ENCODE measurements around the gene NRF1. TPM values are rescaled to one million over a fixed set of nuclear protein-coding genes. Genes with fewer than 3 reads are reported as not detected.

NRF1 gene
- total RNA-seq, 4 donors from 2014 or later = 16.9 to 37.1 (median 27.0) TPM

DNA sequence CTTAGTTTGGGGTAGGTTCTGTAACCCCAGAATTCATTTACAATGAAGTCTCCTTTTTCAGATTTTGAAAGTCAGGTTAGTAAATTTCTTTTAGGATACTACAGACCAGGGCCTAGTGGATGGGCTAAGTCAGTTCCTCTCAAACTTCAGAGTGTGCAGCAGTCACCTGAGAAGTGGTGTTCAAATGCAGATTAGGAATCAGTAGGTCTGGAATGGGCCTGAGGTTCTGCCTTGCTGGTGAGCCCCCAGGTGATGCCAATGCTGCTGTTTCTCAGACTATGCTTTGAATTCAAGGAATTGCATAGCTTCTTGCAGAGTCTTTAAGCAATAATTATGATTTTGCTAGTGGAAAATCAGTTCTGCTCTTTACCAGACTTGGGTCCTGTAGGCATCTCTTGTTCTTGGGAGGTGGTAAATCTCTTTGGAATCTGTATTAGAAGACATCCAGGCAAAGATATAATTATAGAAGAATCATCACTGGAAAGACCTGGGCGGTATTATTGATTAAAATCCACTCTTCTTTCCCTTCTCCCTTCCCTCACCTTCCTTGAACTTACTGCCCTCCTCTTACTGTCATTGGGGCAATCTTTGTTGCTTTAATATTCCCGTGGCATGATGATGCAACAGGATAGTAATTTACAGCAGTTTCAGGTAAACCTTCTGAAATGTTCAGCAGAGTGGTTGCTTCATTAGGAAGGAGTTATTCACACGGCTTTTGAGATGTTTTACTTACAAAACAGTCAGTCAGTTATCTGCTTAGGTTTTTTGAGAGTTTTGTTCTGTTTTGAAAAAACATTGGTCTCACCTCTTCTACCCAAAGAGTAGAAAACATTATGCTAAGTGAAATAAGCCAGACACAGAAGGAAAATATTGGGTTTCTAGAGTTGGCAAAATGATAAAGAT, 87.2 kb downstream of the NRF1 start:
- Histone ChIP-seq H3K36me3 (no peaks in the 10 kb centered on the region), H3K4me3 (replicated peaks in 1 of 3) (no peak overlapping the region), H3K4me1 (no peaks in the 10 kb centered on the region), H3K9me3 (no peaks in the 10 kb centered on the region), H3K27me3 (no peaks in the 10 kb centered on the region), H3K27ac (no peak overlapping the region)
- TF ChIP-seq, protein P1, sequence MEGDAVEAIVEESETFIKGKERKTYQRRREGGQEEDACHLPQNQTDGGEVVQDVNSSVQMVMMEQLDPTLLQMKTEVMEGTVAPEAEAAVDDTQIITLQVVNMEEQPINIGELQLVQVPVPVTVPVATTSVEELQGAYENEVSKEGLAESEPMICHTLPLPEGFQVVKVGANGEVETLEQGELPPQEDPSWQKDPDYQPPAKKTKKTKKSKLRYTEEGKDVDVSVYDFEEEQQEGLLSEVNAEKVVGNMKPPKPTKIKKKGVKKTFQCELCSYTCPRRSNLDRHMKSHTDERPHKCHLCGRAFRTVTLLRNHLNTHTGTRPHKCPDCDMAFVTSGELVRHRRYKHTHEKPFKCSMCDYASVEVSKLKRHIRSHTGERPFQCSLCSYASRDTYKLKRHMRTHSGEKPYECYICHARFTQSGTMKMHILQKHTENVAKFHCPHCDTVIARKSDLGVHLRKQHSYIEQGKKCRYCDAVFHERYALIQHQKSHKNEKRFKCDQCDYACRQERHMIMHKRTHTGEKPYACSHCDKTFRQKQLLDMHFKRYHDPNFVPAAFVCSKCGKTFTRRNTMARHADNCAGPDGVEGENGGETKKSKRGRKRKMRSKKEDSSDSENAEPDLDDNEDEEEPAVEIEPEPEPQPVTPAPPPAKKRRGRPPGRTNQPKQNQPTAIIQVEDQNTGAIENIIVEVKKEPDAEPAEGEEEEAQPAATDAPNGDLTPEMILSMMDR (IDR thresholded peaks at IDR 0.05) = no peak
- TF ChIP-seq POLR2A (IDR thresholded peaks at IDR 0.05) = no peak
- intact Hi-C loops (cut with DNase I) = no loop called here
- 90 to 94% methylated on average over 3 of the region's 3 CpGs for WGBS, 2 donors
- DNase-seq = no peak

DNA sequence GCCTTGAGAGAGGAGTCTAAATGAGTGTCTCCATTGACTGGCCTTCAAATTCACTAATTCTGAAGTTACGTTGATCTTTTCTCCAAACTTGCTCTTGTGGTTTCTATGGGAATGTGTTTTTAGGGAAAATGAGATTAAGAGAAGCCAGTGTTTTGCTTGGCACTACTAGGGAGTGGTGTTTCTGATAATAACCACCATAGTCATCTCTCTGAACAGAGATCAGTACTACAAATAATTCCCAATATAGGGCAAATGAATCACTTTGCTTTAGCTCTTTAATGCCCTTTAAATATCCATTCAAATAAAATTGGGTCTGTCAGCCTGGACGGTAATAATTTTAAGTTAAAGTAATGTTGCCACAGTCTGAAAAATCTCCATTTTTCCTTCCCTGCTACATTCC, 90.8 kb downstream of the NRF1 start:
- H3K9me3 ChIP-seq = no peaks in the 10 kb centered on the region
- no peaks in the 10 kb centered on the region for H3K4me1 ChIP-seq
- no peak overlapping the region for H3K27ac ChIP-seq
- H3K4me3 ChIP-seq (replicated peaks in 1 of 3) = no peak overlapping the region
- TF ChIP-seq, protein P1 (IDR thresholded peaks at IDR 0.05) = no peak
- TF ChIP-seq POLR2A (IDR thresholded peaks at IDR 0.05) = no peak
- no peaks in the 10 kb centered on the region for H3K27me3 ChIP-seq
- WGBS, 2 donors = 79 to 88% methylated on average over 2 of the region's 2 CpGs
- no peaks in the 10 kb centered on the region for H3K36me3 ChIP-seq
- DNase-seq = no peak
- intact Hi-C loops (cut with DNase I) = no loop called here

DNA sequence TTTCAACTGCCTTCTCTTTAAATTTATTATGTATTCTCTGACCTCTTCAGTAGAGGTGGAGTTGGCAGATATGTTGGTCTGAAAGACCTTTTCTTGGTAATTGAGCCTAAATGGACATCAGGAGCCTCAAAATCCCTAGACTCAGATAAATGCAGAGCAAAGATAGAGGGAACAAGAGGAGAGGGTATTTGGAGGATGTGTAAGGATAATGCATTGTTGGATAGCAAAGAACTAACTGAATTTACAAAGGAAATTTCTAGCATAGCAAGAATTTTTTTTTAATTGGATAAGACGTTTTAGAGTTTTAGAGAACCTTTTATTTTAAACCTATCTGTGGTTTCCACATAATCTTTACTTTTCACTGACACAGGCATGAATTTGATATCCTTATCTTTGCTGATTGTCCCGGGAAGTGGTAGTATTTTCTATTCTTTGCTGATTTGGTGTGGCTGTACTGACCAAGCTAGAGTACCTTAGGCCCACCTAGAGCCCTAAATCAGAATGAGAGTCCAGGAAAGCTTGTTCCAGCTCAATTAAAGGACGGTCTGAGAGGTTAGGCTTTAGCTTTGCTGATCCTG, 91.3 kb downstream of the NRF1 start:
- intact Hi-C loops (cut with DNase I) = no loop called here
- no peak for TF ChIP-seq POLR2A (IDR thresholded peaks at IDR 0.05)
- TF ChIP-seq, protein P1 (IDR thresholded peaks at IDR 0.05) = no peak
- no peak for DNase-seq

DNA sequence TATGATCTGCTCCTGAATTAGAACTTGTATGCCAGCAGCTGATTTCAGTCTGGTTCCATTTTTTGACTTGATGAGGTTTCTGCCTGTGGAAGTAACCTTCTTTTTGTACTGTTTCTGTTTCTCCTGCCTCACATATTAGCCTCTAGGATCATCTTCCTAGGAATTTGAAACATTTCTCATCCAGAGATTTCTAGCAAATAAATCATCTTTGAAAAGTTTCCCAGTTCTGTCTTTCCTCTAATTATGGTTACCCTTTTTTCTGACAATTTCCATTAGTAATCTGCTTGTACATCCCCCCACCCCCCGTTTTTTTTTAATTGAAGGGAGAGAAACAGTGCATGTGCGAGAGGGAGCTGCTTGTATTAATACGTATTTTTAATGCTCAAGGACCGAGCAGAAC, 92.2 kb downstream of the NRF1 start:
- H3K27ac ChIP-seq = no peak overlapping the region
- H3K4me3 ChIP-seq (replicated peaks in 1 of 3) = no peak overlapping the region
- DNase-seq = no peak
- TF ChIP-seq POLR2A (IDR thresholded peaks at IDR 0.05) = no peak
- TF ChIP-seq, protein P1 (IDR thresholded peaks at IDR 0.05) = no peak
- 96 to 97% methylated on average over 4 of the region's 4 CpGs for WGBS, 2 donors
- no peaks in the 10 kb centered on the region for H3K36me3 ChIP-seq
- intact Hi-C loops (cut with DNase I) = no loop called here
- no peaks in the 10 kb centered on the region for H3K9me3 ChIP-seq
- H3K4me1 ChIP-seq = no peaks in the 10 kb centered on the region
- H3K27me3 ChIP-seq = no peaks in the 10 kb centered on the region

More for the DNA sequence above, 91.3 kb downstream of the NRF1 start:
- 90% methylated on average over 3 of the region's 3 CpGs for WGBS, 2 donors
- H3K27me3 ChIP-seq = no peaks in the 10 kb centered on the region
- H3K9me3 ChIP-seq = no peaks in the 10 kb centered on the region
- H3K36me3 ChIP-seq = no peaks in the 10 kb centered on the region
- no peaks in the 10 kb centered on the region for H3K4me1 ChIP-seq
- no peak overlapping the region for H3K27ac ChIP-seq
- H3K4me3 ChIP-seq (replicated peaks in 1 of 3) = no peak overlapping the region

DNA sequence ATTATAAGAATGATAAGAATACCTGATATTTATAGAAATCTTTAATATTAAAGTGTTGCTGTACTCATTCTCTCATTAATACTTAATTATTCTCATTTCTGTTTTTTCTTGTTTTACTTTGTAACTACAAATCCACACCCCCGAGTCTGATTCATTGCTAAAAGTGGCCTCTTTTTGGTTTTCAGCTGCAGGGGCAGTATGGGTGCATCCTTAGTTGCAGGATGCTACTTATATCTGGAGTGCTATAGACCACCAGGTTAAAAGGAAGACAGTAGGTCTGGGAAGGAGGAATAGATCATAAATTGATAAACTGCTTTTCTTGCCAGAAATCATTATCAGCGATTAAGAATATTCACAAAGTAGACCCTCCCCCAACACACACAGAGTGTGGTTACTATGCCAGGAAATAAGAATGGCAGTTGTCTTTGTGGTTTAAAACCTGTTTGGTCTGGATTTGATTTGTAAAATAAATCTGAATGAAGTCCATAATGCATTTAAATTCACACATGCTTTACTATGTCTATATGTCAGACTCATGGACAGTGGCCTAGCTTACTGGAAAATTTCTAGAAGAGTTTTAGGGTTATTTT, 96.5 kb downstream of the NRF1 start:
- Histone ChIP-seq H3K4me1 (no peaks in the 10 kb centered on the region), H3K36me3 (peaks cover 12 to 25% of the 10 kb centered on the region in 2 donors), H3K27me3 (no peaks in the 10 kb centered on the region), H3K4me3 (replicated peaks in 1 of 3) (no peak overlapping the region), H3K9me3 (no peaks in the 10 kb centered on the region), H3K27ac (no peak overlapping the region)
- intact Hi-C loops (cut with DNase I) = no loop called here
- 87 to 94% methylated on average over 2 of the region's 2 CpGs for WGBS, 2 donors
- DNase-seq = no peak
- no peak for TF ChIP-seq POLR2A (IDR thresholded peaks at IDR 0.05)
- TF ChIP-seq, protein P1 (IDR thresholded peaks at IDR 0.05) = no peak

Data from thyroid gland (tissue), 4 donors.